RWPE1 (cell line): ENCODE results near the gene CDC42EP4.
A peak's percentile ranks its signal among the peaks of the same experiment; 100 is the strongest.
"Not testable (repeated sequence)": the region's sequence is repeated elsewhere in the genome, so short reads cannot be mapped to it uniquely, and the experiment has no call there.

ENCODE experiments used
- CTCF ChIA-PET: fragments of 350-600 bp; sonication (Branson Sonifier 250); formaldehyde crosslinking; extraction: SDS; loops from one replicate; lab custom pipeline; 2021; lab: Yijun Ruan, JAX
- POLR2A ChIA-PET: fragments of 400-600 bp; formaldehyde crosslinking; extraction: SDS; loops from one replicate; lab custom pipeline; 2020; ENCODE audit warnings: antibody characterized with exemption; ENCODE audit not compliant: low non-redundant PET; lab: Yijun Ruan, JAX
- DNase-seq: peaks from one replicate; pipeline ENCODE4 v3.0.0; 2012; ENCODE audit warnings: low spot score
- H3K27ac ChIP-seq: fragments of 450-650 bp; 2 replicates; pipeline ENCODE4 v1.5.1; 2017
- TF ChIP-seq, protein P1 (sequence below): fragments of 450-650 bp; conservative IDR thresholded peaks from 2 replicates; pipeline ENCODE4 v1.5.1; 2017; ENCODE audit warnings: low read depth, mild to moderate bottlenecking

Gene CDC42EP4

GRCh38 chr17:73311428-73311780 lies 397 bp downstream of the CDC42EP4 start:
- no peak for DNase-seq
- H3K27ac ChIP-seq, result peak overlapping the region; percentile 94
- CTCF ChIA-PET, result interaction anchor here (0.6 to 2.6 kb wide), 8 partner anchors 13 to 59 kb away, joined by 3 to 18 read pairs (median 5); no protein-coding TSS in a partner anchor
- TF ChIP-seq, protein P1, sequence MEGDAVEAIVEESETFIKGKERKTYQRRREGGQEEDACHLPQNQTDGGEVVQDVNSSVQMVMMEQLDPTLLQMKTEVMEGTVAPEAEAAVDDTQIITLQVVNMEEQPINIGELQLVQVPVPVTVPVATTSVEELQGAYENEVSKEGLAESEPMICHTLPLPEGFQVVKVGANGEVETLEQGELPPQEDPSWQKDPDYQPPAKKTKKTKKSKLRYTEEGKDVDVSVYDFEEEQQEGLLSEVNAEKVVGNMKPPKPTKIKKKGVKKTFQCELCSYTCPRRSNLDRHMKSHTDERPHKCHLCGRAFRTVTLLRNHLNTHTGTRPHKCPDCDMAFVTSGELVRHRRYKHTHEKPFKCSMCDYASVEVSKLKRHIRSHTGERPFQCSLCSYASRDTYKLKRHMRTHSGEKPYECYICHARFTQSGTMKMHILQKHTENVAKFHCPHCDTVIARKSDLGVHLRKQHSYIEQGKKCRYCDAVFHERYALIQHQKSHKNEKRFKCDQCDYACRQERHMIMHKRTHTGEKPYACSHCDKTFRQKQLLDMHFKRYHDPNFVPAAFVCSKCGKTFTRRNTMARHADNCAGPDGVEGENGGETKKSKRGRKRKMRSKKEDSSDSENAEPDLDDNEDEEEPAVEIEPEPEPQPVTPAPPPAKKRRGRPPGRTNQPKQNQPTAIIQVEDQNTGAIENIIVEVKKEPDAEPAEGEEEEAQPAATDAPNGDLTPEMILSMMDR, result no peak
- POLR2A ChIA-PET, result interaction anchor here (1.5 kb wide), 1 partner anchor 10 kb away, joined by 4 read pairs; no protein-coding TSS in a partner anchor

GRCh38 chr17:73309727-73310596 lies 1.8 kb downstream of the CDC42EP4 start:
- H3K27ac ChIP-seq, result peak overlapping the region; percentile 94
- ChIA-PET POLR2A (interaction anchor here (0.9 to 1.5 kb wide), 2 partner anchors 8 to 19 kb away, joined by 4 read pairs; no protein-coding TSS in a partner anchor), CTCF (interaction anchor here (0.7 to 2.6 kb wide), 11 partner anchors 8 to 68 kb away, joined by 3 to 18 read pairs (median 4); no protein-coding TSS in a partner anchor)
- TF ChIP-seq, protein P1, result no peak
- no peak for DNase-seq

- CTCF ChIA-PET, result interaction anchor here (0.6 to 1.9 kb wide), 5 partner anchors 11 to 846 kb away, joined by 3 to 10 read pairs (median 3); no protein-coding TSS in a partner anchor
These were observed 2.8 kb downstream of the CDC42EP4 start for GRCh38 chr17:73308959-73309358.

GRCh38 chr17:73308017-73308823 lies 3.6 kb downstream of the CDC42EP4 start:
- ChIA-PET CTCF (interaction anchor here (0.6 to 1.9 kb wide), 9 partner anchors 10 to 847 kb away, joined by 3 to 10 read pairs (median 3); no protein-coding TSS in a partner anchor), POLR2A (interaction anchor here (0.5 to 0.6 kb wide), 3 partner anchors 10 to 708 kb away, joined by 3 to 7 read pairs (median 3); no protein-coding TSS in a partner anchor)
- H3K27ac ChIP-seq, result peak overlapping the region; percentile 94
- TF ChIP-seq, protein P1, result no peak
- peak; percentile 84 for DNase-seq

More at GRCh38 chr17:73308959-73309358, 2.8 kb downstream of the CDC42EP4 start:
- DNase-seq, result not testable (repeated sequence)
- peak overlapping the region; percentile 94 for H3K27ac ChIP-seq
- POLR2A ChIA-PET, result interaction anchor here (0.5 to 0.6 kb wide), 2 partner anchors 27 to 709 kb away, joined by 3 read pairs; no protein-coding TSS in a partner anchor

GRCh38 chr17:73307130-73307529 lies 4.7 kb downstream of the CDC42EP4 start:
- H3K27ac ChIP-seq, result peak overlapping the region; percentile 94
- no peak for DNase-seq
- CTCF ChIA-PET, result interaction anchor here (0.6 to 1.9 kb wide), 3 partner anchors 41 to 171 kb away, joined by 3 to 10 read pairs (median 4); no protein-coding TSS in a partner anchor

More at GRCh38 chr17:73307130-73307529, 4.7 kb downstream of the CDC42EP4 start:
- POLR2A ChIA-PET, result interaction anchor here (0.6 kb wide), 1 partner anchor 27 kb away, joined by 3 read pairs; no protein-coding TSS in a partner anchor
- TF ChIP-seq, protein P1, result no peak
